ENCODE measurements around the gene LAMA2.

DNA sequence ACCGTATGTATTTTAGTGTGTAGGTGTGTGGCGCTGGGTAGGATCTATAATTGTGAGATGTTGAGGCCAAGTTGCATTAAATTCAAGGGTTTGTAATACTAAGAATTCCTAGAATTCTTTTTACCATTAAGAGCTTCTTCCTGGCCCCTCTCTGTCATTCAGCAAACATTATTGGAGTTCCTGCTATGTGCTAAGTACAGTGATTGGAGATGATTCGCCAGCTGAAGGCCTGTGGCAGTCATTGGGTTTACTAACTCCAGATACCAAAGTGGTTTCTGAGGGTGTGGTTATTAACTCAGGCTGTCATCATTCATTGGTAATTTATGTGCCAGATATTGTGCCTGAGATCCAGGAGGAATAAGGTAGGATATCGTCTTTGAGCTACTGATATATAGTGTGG lies 167.1 kb downstream of the LAMA2 start:
- TF ChIP-seq CEBPB (IDR thresholded peaks at IDR 0.05; ENCODE audit: low read depth, low read length), result no peak
- TF ChIP-seq, protein P1, sequence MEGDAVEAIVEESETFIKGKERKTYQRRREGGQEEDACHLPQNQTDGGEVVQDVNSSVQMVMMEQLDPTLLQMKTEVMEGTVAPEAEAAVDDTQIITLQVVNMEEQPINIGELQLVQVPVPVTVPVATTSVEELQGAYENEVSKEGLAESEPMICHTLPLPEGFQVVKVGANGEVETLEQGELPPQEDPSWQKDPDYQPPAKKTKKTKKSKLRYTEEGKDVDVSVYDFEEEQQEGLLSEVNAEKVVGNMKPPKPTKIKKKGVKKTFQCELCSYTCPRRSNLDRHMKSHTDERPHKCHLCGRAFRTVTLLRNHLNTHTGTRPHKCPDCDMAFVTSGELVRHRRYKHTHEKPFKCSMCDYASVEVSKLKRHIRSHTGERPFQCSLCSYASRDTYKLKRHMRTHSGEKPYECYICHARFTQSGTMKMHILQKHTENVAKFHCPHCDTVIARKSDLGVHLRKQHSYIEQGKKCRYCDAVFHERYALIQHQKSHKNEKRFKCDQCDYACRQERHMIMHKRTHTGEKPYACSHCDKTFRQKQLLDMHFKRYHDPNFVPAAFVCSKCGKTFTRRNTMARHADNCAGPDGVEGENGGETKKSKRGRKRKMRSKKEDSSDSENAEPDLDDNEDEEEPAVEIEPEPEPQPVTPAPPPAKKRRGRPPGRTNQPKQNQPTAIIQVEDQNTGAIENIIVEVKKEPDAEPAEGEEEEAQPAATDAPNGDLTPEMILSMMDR (IDR thresholded peaks at IDR 0.05; ENCODE audit: control extremely low read depth in 1 of 3, insufficient read depth in 1 of 3, low read depth in 1 of 3, low read length in 3 of 3), result no peak
- no peak for TF ChIP-seq NRF1 (IDR thresholded peaks at IDR 0.05; ENCODE audit: low read depth, low read length)
- TF ChIP-seq TCF12 (IDR thresholded peaks at IDR 0.05; ENCODE audit: low read depth, low read length), result no peak
- no peak for TF ChIP-seq RFX5 (IDR thresholded peaks at IDR 0.05; ENCODE audit: borderline replicate concordance, low read depth, low read length)
- no peak for TF ChIP-seq TAF7 (optimal IDR thresholded peaks at IDR 0.05; ENCODE audit: borderline replicate concordance, low read depth, low read length)
- TF ChIP-seq CREB1 (IDR thresholded peaks at IDR 0.05), result no peak
- TF ChIP-seq RBBP5 (IDR thresholded peaks at IDR 0.05; ENCODE audit: borderline replicate concordance, low read depth, low read length), result no peak
- no peak for TF ChIP-seq SIX5 (IDR thresholded peaks at IDR 0.05; ENCODE audit: low read depth, low read length)
- TF ChIP-seq, protein P2, sequence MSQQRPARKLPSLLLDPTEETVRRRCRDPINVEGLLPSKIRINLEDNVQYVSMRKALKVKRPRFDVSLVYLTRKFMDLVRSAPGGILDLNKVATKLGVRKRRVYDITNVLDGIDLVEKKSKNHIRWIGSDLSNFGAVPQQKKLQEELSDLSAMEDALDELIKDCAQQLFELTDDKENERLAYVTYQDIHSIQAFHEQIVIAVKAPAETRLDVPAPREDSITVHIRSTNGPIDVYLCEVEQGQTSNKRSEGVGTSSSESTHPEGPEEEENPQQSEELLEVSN (IDR thresholded peaks at IDR 0.05), result no peak
